ENCODE measurements around the gene MRTFA. TPM values are rescaled to one million over a fixed set of nuclear protein-coding genes. Genes with fewer than 3 reads are reported as not detected.
A peak's percentile ranks its signal among the peaks of the same experiment; 100 is the strongest.

The MRTFA gene
- total and polyA plus RNA-seq, 9 of the 15 experiments (the other 6 are each of a cell fraction or from before 2014, with no cell fraction given), result 0.84 to 21.1 (median 3.7) TPM

GRCh38 chr22:40469181-40469580, 167.3 kb downstream of the MRTFA start (continued):
- no peak for TF ChIP-seq ARID3A (IDR thresholded peaks at IDR 0.05; ENCODE audit: borderline replicate concordance, low read depth, low read length)
- TF ChIP-seq JUNB (CRISPR knock-in tag; conservative IDR thresholded peaks at IDR 0.05), result no peak
- TF ChIP-seq, protein P1, sequence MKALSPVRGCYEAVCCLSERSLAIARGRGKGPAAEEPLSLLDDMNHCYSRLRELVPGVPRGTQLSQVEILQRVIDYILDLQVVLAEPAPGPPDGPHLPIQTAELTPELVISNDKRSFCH (CRISPR knock-in tag; IDR thresholded peaks at IDR 0.05), result no peak
- TF ChIP-seq, protein P1 (tag; IDR thresholded peaks at IDR 0.05), result no peak
- TF ChIP-seq, protein P2, sequence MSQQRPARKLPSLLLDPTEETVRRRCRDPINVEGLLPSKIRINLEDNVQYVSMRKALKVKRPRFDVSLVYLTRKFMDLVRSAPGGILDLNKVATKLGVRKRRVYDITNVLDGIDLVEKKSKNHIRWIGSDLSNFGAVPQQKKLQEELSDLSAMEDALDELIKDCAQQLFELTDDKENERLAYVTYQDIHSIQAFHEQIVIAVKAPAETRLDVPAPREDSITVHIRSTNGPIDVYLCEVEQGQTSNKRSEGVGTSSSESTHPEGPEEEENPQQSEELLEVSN (IDR thresholded peaks at IDR 0.05; ENCODE audit: borderline replicate concordance in 1 of 2, extremely low read depth in 1 of 2, insufficient read depth in 1 of 2, insufficient read length in 1 of 2, low read depth in 1 of 2, low read length in 1 of 2, poor library complexity in 1 of 2, severe bottlenecking in 1 of 2), result peak; percentile 23 to 71
- no peak for TF ChIP-seq KDM4B (IDR thresholded peaks at IDR 0.05; ENCODE audit: borderline replicate concordance in 2 of 2, low read depth in 1 of 2)
- TF ChIP-seq MYC (IDR thresholded peaks at IDR 0.05; ENCODE audit: low read depth, low read length), result peak; percentile 68
- TF ChIP-seq MYC (CRISPR knock-in tag; IDR thresholded peaks at IDR 0.05; ENCODE audit: borderline replicate concordance, low read depth), result no peak
- peak; percentile 79 for TF ChIP-seq L3MBTL2 (IDR thresholded peaks at IDR 0.05)
- no peak for TF ChIP-seq YBX1 (IDR thresholded peaks at IDR 0.05)
- TF ChIP-seq, protein P3, sequence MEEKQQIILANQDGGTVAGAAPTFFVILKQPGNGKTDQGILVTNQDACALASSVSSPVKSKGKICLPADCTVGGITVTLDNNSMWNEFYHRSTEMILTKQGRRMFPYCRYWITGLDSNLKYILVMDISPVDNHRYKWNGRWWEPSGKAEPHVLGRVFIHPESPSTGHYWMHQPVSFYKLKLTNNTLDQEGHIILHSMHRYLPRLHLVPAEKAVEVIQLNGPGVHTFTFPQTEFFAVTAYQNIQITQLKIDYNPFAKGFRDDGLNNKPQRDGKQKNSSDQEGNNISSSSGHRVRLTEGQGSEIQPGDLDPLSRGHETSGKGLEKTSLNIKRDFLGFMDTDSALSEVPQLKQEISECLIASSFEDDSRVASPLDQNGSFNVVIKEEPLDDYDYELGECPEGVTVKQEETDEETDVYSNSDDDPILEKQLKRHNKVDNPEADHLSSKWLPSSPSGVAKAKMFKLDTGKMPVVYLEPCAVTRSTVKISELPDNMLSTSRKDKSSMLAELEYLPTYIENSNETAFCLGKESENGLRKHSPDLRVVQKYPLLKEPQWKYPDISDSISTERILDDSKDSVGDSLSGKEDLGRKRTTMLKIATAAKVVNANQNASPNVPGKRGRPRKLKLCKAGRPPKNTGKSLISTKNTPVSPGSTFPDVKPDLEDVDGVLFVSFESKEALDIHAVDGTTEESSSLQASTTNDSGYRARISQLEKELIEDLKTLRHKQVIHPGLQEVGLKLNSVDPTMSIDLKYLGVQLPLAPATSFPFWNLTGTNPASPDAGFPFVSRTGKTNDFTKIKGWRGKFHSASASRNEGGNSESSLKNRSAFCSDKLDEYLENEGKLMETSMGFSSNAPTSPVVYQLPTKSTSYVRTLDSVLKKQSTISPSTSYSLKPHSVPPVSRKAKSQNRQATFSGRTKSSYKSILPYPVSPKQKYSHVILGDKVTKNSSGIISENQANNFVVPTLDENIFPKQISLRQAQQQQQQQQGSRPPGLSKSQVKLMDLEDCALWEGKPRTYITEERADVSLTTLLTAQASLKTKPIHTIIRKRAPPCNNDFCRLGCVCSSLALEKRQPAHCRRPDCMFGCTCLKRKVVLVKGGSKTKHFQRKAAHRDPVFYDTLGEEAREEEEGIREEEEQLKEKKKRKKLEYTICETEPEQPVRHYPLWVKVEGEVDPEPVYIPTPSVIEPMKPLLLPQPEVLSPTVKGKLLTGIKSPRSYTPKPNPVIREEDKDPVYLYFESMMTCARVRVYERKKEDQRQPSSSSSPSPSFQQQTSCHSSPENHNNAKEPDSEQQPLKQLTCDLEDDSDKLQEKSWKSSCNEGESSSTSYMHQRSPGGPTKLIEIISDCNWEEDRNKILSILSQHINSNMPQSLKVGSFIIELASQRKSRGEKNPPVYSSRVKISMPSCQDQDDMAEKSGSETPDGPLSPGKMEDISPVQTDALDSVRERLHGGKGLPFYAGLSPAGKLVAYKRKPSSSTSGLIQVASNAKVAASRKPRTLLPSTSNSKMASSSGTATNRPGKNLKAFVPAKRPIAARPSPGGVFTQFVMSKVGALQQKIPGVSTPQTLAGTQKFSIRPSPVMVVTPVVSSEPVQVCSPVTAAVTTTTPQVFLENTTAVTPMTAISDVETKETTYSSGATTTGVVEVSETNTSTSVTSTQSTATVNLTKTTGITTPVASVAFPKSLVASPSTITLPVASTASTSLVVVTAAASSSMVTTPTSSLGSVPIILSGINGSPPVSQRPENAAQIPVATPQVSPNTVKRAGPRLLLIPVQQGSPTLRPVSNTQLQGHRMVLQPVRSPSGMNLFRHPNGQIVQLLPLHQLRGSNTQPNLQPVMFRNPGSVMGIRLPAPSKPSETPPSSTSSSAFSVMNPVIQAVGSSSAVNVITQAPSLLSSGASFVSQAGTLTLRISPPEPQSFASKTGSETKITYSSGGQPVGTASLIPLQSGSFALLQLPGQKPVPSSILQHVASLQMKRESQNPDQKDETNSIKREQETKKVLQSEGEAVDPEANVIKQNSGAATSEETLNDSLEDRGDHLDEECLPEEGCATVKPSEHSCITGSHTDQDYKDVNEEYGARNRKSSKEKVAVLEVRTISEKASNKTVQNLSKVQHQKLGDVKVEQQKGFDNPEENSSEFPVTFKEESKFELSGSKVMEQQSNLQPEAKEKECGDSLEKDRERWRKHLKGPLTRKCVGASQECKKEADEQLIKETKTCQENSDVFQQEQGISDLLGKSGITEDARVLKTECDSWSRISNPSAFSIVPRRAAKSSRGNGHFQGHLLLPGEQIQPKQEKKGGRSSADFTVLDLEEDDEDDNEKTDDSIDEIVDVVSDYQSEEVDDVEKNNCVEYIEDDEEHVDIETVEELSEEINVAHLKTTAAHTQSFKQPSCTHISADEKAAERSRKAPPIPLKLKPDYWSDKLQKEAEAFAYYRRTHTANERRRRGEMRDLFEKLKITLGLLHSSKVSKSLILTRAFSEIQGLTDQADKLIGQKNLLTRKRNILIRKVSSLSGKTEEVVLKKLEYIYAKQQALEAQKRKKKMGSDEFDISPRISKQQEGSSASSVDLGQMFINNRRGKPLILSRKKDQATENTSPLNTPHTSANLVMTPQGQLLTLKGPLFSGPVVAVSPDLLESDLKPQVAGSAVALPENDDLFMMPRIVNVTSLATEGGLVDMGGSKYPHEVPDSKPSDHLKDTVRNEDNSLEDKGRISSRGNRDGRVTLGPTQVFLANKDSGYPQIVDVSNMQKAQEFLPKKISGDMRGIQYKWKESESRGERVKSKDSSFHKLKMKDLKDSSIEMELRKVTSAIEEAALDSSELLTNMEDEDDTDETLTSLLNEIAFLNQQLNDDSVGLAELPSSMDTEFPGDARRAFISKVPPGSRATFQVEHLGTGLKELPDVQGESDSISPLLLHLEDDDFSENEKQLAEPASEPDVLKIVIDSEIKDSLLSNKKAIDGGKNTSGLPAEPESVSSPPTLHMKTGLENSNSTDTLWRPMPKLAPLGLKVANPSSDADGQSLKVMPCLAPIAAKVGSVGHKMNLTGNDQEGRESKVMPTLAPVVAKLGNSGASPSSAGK (IDR thresholded peaks at IDR 0.05), result peak; percentile 88
